Umbilical cord (tissue), 2 donors: Measurements from ENCODE around the gene MT1HL1. TPM values are rescaled to one million over a fixed set of nuclear protein-coding genes. Genes with fewer than 3 reads are reported as not detected.
A peak's percentile ranks its signal among the peaks of the same experiment; 100 is the strongest.

Experiments
- DNase-seq: peaks from one replicate; pipeline ENCODE4 v3.0.0-alpha.2; 2015; ENCODE audit warnings: low spot score
- total RNA-seq: library from RNA; depleted of rRNA; stranded (reverse); fragments of >200 nt; gene quantifications from one replicate; pipeline ENCODE4 v1.2.3, GENCODE V29; 2014; ENCODE audit warnings: low replicate concordance; ENCODE audit not compliant: insufficient read depth

The MT1HL1 gene
- not detected for total RNA-seq

DNA sequence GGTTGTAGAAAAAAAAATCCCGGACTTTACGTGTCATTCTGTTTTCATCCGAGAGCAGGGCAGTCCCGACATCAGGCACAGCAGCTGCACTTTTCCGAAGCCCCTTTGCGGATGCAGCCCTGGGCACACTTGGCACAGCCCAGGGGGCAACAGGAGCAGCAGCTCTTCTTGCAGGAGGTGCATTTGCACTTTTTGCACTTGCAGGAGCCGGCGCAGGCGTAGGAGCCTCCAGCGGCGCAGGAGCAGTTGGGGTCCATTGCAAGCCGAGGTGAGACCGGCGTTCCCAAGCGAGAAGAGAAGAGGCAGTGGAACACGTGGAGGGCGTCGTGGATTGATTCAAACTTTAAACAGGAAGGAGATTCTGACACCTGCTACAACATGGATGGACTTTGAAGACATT, at the start of gene MT1HL1:
TSS of gene MT1HL1 (minus strand) at position 326 of the 400 bp plus-strand sequence. CDS start at position 257, 69 bp downstream.
- DNase-seq = no peak

DNA sequence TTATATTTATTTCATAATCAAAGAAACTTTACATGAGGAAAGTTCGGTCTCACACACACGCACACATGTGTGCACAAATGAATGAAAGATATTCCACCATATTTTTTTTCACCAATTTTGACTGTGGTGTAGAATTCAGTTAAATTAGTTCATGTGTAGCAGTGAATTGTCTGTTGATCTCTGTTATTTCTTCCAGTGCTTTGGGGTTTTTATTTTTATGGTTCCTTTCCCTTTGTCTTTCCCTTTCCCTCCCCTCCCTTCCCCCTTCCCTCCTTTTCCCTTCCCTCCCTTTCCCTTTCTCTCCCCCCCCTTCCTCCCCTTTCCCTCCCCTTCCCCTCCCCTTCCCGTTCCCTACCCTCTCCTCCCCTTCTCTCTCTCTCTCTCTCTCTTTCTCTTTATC, 46.7 kb upstream of the MT1HL1 start:
- DNase-seq = no peak

DNA sequence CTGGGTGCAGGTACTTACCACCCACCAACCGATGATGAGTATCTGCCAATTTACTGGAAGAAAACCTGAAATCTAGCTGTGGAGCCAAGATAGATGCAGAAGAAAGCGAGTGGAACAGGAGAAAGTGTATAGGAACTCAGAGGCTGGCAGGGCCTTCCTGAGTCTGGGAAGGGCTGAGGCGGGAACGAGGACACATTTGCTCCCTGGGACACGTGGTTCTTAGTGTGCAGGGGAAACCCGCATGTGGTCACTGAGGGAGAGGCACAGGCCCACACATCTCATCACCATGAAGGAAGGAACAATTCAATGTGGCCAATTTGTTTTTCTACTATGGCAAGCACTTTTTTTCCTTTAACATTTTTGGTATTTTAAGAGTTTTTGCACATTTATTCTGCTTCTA, 45.9 kb upstream of the MT1HL1 start:
- no peak for DNase-seq

- no peak for DNase-seq
Measured at GRCh38 chr1:237048803-237049202, 44.6 kb upstream of the MT1HL1 start.

GRCh38 chr1:237045278-237046016, 41.2 kb upstream of the MT1HL1 start:
- DNase-seq = peak; percentile 37

- no peak for DNase-seq
Measured at GRCh38 chr1:237043846-237044636, 39.8 kb upstream of the MT1HL1 start.

- DNase-seq = peak; percentile 37
Measured at GRCh38 chr1:237042892-237043576, 38.8 kb upstream of the MT1HL1 start.

- no peak for DNase-seq
Measured at GRCh38 chr1:237042526-237042891, 38.3 kb upstream of the MT1HL1 start.

DNA sequence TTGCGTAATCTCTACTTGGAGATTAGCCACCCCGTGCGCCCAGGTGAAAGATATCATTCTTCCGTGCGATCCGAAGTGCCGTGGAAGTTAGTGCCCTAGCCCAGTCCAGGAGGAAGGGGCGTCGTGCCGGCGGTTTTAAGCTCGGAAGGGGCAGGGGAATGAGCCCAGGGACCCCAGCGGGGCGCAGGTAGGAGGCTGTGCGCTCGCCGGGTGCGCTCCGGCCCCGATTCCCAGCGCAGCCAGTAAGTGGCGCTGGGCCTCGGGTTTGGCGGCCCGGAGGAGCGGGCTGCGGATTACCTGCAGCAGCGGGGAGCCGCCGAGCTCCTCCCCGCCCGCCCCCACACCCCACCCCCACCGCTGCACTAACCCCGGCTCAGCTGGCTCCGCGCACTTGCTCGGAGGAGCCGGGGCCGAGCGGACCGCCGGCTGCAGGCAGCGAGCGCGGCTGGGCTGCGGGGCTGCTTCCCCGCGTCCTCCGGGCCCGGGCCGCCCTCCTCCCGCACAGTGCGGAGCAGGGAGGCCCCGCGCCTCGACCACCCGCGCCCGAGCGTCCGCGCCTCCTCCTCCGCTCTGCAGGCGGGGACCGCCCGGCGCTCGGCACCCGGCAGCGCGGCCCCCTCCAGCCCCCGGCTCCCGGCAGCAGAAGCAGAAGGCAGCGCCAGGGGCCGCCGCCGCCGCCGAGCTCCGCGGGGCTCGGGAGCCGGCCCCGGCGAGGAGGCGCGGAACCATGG, 37.7 kb upstream of the MT1HL1 start, which contains the start of gene RYR2:
TSS of gene RYR2 (plus strand) at position 390 of the 731 bp plus-strand sequence. CDS start at position 728, 338 bp downstream.
- peak; percentile 59 for DNase-seq

- DNase-seq = no peak
Measured at GRCh38 chr1:237041461-237041794, 37.2 kb upstream of the MT1HL1 start.

- no peak for DNase-seq
Measured at GRCh38 chr1:237040823-237041222, 36.6 kb upstream of the MT1HL1 start.

DNA sequence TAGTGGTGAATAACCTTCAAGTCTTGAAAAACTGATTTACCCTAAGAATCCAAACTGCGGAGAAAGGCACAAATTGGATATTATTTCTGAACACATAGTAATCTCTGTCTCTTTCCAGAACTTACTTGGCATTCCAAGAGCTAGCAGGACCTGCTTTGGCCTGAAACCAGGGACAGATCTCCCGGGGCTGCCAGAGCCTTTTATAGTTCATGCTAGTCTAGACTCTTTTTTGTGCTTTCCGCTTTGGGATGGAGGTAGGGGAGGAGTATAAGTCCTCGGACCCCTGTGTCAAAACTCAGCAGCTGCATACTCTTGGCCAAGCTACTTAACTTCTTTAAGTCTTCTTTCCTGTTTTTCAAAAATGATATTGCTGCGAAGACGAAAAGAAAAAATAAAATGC, 34.0 kb upstream of the MT1HL1 start:
- DNase-seq = no peak

- DNase-seq = no peak
Measured at GRCh38 chr1:237035759-237036158, 31.5 kb upstream of the MT1HL1 start.

DNA sequence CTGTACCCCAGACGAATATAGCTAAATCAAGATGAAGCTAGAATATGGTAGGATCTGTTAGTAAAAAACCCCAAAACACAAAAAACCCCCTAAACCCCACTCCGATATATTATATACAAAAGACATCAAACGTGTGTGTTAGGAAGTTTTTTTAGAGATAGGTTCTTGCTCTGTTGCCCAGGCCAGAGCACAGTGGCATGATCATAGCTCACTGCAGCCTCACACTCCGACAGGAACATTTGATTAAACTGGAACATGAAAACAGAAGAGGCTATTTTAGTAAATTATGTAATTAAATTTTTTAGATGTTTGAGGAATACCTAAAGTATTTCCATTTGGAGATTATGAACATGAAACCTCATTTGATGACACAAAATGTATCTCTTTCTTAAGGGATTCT, 29.6 kb upstream of the MT1HL1 start:
- no peak for DNase-seq

DNA sequence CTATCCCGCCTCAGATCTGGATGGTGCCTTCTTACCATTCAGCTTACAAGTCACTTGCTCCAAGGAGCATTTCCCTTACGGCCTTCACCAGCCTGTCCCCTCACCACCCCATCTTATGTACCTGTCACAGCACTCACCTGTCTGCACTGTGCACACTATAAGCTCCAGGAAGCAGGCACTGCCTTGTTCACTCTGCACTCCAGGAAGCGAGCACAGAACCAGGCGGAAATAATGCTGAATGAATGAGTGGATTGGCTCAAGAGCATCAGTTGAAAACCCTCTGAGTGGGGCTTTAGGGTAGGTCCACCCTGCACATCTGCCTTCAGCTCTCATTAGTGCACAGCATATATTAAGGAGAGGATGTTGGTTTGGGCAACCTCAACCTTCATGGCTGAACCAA, 28.8 kb upstream of the MT1HL1 start:
- DNase-seq = no peak

- peak; percentile 60 for DNase-seq
Measured at GRCh38 chr1:237032029-237032428, 27.8 kb upstream of the MT1HL1 start.

DNA sequence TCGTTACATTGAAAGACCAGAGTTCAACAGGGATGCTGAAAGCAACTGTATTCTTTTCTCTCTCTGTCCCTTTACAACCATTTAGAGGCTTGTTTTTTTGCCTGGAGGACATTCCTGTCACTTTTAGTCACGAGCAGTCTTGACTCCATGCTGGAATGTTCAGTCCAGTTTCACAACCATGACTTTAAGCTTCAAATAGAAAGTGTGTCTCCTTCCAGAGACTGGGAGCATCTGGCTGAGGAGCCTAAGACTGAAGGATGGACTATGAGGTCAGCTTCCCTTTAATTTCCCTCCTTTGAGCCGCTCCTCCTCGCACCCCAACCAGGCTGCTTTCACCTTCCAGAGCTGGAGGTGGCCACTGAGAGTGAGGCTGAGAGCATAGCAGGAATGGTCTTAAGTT, 27.2 kb upstream of the MT1HL1 start:
- DNase-seq = peak; percentile 39

- DNase-seq = no peak
Measured at GRCh38 chr1:237029850-237030535, 25.8 kb upstream of the MT1HL1 start.

DNA sequence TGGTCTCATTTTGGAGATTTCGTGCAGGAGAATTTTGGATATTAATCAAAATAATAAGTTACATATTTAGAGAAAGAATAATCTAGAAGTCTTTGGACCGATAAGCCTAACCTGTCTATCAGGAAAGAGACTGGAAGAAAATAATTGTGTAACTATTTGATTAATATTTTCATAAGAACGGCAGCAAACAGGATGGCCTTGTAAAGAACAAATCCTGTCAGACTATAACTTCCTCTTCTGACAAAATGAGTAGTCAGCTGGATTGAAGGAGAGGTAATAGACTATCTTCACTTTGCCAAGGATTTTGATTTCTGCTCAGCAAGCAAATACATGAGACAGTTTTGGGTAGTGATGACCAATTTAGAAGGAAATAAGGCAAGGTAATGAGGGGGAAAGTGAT, 25.0 kb upstream of the MT1HL1 start:
- no peak for DNase-seq

DNA sequence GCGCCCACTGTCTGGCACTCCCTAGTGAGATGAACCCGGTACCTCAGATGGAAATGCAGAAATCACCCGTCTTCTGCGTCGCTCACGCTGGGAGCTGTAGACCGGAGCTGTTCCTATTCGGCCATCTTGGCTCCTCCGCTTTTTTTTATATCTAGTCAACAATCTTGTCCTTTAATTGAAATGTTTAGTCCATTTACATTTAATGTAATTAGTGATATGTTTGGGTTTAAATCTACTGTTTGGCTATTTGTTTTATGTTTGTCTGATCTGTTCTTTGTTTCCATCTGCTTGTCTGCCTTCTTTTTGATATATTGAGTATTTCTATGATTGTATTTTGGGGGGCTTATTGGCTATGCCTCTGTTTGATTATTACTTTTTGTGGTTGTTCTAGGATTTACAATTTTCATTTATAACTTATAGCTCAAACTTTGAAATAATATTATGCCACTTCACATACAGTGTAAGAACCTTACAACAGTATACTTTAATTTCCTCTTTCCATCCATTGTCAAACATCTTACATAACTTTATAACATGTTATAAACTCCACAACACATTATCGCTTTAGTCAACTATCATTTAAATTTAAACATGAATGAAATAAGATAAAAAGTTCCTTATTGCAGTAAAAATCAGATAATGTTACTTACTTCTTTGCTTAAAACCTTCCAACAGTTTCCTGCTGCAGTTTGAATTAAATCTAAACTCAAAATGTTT, 21.3 kb upstream of the MT1HL1 start:
- DNase-seq = no peak
